Measurements from ENCODE around the gene MRAP.

- no peak for TF ChIP-seq CTCF (IDR thresholded peaks at IDR 0.05; ENCODE audit: low read depth, low read length, poor library complexity, severe bottlenecking)
- TF ChIP-seq EZH2phosphoT487 (IDR thresholded peaks at IDR 0.05; ENCODE audit: borderline replicate concordance, low read length), result no peak
Measured at GRCh38 chr21:32331444-32332305, 33.0 kb downstream of the MRAP start.
